ENCODE data around the gene PRUNE2.

The PRUNE2 gene

DNA sequence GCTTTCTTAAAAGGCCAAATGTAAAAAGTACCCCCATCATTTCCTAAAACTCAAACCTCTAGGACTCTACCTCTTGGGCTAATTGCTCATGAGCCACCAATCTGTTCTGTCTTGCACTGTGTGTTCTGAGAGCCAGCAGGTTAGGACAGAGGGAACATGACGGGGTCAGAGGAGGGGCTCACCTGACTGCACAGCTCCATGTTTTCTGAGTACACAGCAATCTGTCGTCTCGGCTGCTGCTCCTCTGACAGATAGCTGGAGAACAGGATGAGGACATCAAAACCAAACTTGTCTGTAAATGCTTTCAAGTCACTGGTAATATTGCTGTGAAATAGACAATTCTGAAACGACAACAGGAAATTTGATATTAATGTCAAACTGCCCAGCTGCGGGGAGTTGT is 192.5 kb downstream of the PRUNE2 start:
- TF ChIP-seq, protein P1, sequence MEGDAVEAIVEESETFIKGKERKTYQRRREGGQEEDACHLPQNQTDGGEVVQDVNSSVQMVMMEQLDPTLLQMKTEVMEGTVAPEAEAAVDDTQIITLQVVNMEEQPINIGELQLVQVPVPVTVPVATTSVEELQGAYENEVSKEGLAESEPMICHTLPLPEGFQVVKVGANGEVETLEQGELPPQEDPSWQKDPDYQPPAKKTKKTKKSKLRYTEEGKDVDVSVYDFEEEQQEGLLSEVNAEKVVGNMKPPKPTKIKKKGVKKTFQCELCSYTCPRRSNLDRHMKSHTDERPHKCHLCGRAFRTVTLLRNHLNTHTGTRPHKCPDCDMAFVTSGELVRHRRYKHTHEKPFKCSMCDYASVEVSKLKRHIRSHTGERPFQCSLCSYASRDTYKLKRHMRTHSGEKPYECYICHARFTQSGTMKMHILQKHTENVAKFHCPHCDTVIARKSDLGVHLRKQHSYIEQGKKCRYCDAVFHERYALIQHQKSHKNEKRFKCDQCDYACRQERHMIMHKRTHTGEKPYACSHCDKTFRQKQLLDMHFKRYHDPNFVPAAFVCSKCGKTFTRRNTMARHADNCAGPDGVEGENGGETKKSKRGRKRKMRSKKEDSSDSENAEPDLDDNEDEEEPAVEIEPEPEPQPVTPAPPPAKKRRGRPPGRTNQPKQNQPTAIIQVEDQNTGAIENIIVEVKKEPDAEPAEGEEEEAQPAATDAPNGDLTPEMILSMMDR (IDR thresholded peaks at IDR 0.05; ENCODE audit: low read depth, low read length), result no peak
- DNase-seq (ENCODE audit: extremely low read depth, low read depth), result no peak

DNA sequence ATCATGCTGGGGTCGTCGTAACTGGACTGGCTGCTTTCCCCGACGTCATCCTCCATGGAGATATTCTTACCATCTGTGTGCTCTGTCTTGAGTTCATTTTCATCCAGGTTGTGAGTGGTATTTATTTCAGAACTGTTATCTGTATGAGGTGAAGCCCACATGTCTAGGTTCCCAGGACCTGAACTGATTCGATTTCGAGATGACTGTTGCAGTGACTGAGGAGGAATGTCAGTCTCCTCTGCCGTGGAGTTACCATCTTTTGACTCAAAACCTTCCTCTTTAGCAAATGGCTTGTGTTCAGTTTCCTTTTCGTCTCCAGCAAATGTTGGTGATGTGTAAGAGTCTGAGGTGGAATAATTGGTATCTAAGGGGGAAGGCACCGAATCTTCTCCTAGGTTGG is 196.9 kb downstream of the PRUNE2 start:
- DNase-seq (ENCODE audit: extremely low read depth, low read depth), result no peak
- TF ChIP-seq, protein P1 (IDR thresholded peaks at IDR 0.05; ENCODE audit: low read depth, low read length), result no peak

DNA sequence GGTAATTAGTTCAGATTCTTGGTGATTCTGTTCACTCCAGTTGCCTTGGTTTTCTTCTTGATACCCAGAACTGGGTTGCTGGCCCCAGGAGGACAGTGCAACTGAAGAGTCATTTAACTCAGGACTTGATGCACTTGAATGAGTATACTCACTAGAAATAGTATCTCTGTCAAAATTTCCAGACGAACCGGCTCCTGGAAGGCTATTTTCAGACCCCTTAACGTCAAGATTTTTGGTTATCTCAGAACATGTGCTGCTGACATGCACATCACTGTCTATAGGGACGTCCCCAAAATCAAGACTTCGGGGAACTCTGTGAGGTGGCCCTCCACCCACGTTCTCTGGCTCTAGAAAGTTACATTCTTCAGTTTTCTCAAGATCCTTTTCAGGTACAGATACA is 198.4 kb downstream of the PRUNE2 start:
- TF ChIP-seq, protein P1 (IDR thresholded peaks at IDR 0.05; ENCODE audit: low read depth, low read length), result no peak
- DNase-seq (ENCODE audit: extremely low read depth, low read depth), result no peak

DNA sequence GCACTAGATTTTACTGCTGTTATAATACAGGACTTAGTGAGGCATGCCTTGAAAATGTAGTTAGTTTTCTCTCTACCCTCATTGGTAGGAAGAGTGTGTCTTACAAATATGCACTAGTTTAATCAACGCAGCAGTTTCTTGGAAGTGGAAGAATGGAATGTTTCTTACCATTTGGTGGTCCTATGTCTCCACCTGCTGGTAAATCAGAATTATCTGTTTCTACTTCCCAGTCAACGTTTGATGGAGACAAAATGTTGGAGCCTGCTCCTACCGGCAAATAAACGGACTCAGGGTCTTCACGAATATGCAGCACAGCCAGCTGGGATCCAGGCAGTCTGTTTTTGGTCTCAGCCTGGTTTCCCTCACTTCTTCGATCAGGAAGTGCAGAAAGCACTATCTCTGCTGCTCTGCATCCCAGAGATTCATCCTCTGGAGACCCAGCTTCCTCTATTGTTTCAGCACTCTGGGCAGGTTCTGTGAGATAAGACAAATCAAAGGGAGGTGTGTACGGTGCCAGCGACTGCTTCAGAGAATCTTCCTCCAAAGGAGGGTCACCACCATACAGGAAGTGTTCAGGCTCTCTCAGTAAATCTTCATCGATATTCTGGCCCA is 201.2 kb downstream of the PRUNE2 start:
- TF ChIP-seq, protein P1 (IDR thresholded peaks at IDR 0.05; ENCODE audit: low read depth, low read length), result peak; percentile 56
- DNase-seq (ENCODE audit: extremely low read depth, low read depth), result peak; percentile 91

DNA sequence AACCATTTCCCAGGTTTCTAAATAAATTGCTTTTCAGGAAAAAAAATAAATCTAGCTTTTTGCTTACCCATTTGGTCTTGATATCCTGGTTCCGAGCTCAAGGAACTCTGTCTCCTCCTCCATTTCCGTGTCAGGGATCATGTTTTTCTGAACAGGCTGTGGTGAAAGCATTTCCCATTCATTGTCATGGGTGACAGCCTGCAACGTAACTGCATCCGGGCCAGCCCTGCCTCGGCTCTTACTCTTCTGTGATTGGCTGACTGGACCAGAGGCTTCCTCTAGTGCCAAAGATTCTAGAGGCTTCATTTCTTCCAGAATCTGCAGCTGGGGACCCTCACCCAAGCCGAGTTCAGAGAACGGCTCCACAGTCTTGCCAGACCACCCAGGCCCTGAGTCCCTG is 202.6 kb downstream of the PRUNE2 start:
- TF ChIP-seq, protein P1 (IDR thresholded peaks at IDR 0.05; ENCODE audit: low read depth, low read length), result no peak
- DNase-seq (ENCODE audit: extremely low read depth, low read depth), result no peak

DNA sequence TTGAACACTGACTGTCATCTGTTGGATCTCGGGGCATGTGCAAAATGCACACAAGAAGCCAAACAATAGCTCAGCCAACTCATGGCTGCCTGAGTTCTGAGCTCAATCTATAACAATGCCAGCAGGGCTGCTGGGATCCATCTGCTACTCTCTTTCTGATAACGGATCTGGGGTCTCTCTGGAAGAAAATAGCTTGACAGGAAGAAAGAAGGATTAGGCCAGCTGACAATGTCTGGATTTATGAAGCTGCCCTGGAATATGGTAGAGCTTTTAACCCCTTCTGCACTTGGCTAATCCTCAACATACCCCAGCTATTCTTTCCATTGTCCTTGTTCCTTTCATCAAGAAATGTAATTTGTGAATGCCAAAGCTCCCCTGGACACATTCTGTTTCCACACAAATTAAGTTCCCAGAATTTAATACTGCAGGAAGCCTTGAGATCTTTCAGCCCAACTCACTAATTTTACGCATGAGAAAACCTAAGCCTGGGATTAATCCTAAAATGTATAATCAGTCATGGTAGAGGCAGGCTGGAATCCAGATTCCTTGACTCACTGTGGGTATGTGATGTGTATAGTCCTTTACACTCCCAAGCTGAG is 204.4 kb downstream of the PRUNE2 start:
- TF ChIP-seq, protein P1 (IDR thresholded peaks at IDR 0.05; ENCODE audit: low read depth, low read length), result no peak
- DNase-seq (ENCODE audit: extremely low read depth, low read depth), result peak; percentile 90

DNA sequence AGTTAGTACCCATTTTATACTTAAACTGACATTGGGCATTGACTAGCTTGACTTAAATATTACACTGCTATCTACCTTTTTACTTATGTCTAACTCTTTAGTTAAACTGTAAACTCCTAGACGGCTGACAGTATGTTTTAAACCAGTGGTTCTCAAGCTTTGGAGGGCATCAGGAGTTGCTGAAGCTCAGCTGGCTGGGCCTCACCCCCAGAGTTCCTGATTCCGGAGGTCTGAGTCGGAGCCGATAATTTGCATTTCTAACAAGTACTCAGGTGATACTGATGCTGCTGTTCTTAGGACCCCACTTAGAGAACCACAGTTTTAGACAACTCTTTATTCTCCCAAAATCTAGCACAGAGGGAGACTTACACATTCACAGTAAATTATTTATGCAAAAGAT is 205.0 kb downstream of the PRUNE2 start:
- DNase-seq (ENCODE audit: extremely low read depth, low read depth), result no peak
- TF ChIP-seq, protein P1 (IDR thresholded peaks at IDR 0.05; ENCODE audit: low read depth, low read length), result no peak

All from AG09319 (cell line).